ENCODE measurements around the gene GASK1A.

GASK1A gene

GRCh38 chr3:43048470-43048869 is 69.4 kb downstream of the GASK1A start:
- H3K27ac ChIP-seq = no peak overlapping the region
- TF ChIP-seq, protein P1, sequence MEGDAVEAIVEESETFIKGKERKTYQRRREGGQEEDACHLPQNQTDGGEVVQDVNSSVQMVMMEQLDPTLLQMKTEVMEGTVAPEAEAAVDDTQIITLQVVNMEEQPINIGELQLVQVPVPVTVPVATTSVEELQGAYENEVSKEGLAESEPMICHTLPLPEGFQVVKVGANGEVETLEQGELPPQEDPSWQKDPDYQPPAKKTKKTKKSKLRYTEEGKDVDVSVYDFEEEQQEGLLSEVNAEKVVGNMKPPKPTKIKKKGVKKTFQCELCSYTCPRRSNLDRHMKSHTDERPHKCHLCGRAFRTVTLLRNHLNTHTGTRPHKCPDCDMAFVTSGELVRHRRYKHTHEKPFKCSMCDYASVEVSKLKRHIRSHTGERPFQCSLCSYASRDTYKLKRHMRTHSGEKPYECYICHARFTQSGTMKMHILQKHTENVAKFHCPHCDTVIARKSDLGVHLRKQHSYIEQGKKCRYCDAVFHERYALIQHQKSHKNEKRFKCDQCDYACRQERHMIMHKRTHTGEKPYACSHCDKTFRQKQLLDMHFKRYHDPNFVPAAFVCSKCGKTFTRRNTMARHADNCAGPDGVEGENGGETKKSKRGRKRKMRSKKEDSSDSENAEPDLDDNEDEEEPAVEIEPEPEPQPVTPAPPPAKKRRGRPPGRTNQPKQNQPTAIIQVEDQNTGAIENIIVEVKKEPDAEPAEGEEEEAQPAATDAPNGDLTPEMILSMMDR (conservative IDR thresholded peaks at IDR 0.05) = no peak
- TF ChIP-seq ZFX (IDR thresholded peaks at IDR 0.05) = no peak

DNA sequence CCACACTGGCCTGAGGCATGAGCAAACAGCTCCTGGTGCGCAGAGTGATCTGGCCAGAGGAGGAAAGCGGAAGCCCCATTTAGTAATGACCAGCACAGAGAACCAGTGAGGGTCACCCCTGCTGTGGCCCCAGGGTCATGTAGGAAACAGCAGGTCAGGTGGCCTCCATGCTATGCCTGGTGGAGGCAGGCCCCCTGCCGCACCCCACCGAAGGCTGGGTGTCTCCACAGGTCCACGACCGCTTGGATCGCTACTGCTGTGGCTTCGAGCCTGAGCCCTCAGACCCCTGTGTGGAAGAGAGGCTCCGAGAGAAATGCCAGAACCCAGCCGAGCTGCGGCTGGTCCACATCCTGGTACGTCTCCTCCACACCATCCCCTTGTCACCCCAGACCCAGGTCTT is 74.2 kb downstream of the GASK1A start:
- TF ChIP-seq, protein P1 (conservative IDR thresholded peaks at IDR 0.05) = no peak
- TF ChIP-seq ZFX (IDR thresholded peaks at IDR 0.05) = no peak
- no peak overlapping the region for H3K27ac ChIP-seq

DNA sequence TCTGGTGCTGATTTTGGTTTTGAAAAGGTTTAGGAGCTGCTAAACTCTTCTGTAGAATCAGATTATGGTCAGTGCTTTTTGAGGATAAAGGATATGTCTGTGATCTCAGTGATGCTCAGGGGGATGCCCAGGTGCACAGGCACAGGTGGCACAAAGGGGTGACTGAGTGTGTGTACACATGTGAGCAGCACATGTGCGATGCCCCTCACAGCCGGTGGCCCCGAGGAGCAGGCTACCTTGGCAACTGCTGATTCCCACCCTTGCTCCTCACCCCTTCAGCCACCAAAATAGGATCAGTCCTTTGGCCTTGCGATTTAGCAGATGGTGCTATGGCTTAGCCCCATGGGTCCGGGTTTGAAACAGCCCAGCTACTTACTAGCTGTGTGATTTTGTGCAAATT is 75.6 kb downstream of the GASK1A start:
- no peak overlapping the region for H3K27ac ChIP-seq
- TF ChIP-seq, protein P1 (conservative IDR thresholded peaks at IDR 0.05) = no peak
- TF ChIP-seq ZFX (IDR thresholded peaks at IDR 0.05) = no peak

- no peak overlapping the region for H3K27ac ChIP-seq
- TF ChIP-seq ZFX (IDR thresholded peaks at IDR 0.05) = no peak
- TF ChIP-seq, protein P1 (conservative IDR thresholded peaks at IDR 0.05) = no peak
These were observed 76.3 kb downstream of the GASK1A start for GRCh38 chr3:43055393-43055792.

- H3K27ac ChIP-seq = no peak overlapping the region
- TF ChIP-seq, protein P1 (conservative IDR thresholded peaks at IDR 0.05) = no peak
- TF ChIP-seq ZFX (IDR thresholded peaks at IDR 0.05) = no peak
These were observed 77.0 kb downstream of the GASK1A start for GRCh38 chr3:43055806-43056770.

- H3K27ac ChIP-seq = no peak overlapping the region
- TF ChIP-seq, protein P1 (conservative IDR thresholded peaks at IDR 0.05) = no peak
- TF ChIP-seq ZFX (IDR thresholded peaks at IDR 0.05) = no peak
These were observed 80.3 kb downstream of the GASK1A start for GRCh38 chr3:43059456-43059855.

- TF ChIP-seq, protein P1 (conservative IDR thresholded peaks at IDR 0.05) = no peak
- no peak for TF ChIP-seq ZFX (IDR thresholded peaks at IDR 0.05)
- H3K27ac ChIP-seq = no peak overlapping the region
These were observed 82.2 kb downstream of the GASK1A start for GRCh38 chr3:43061101-43061895.
